Heart left ventricle (tissue), 13 donors: ENCODE data around the gene GSK3B.
"Not testable (repeated sequence)": the region's sequence is repeated elsewhere in the genome, so short reads cannot be mapped to it uniquely, and the experiment has no call there.

Experiments
- POLR2A ChIP-seq, 2 donors: fragments of 450-650 bp; IDR thresholded peaks; one replicate each; pipeline ENCODE4 v1.6.1; 2017; ENCODE audit warnings: antibody characterized with exemption in 2 of 2, mild to moderate bottlenecking in 2 of 2, moderate library complexity in 2 of 2
- TF ChIP-seq, protein P1 (sequence below), 12 donors: fragments of 200-600 bp; sonication (generic) in 4 of 12; IDR thresholded peaks; one replicate each; pipeline versions ENCODE4 v1.5.0 to v1.8.0; 2018 to 2022; ENCODE audit warnings: antibody characterized with exemption in 12 of 12, mild to moderate bottlenecking in 5 of 12
- donor health status: ischemic (EF 13 %, LVEDD 7.1; RV severe dilation, severe dysfunction).
- donor health status: DM: no; HTN: yes; CAD: no.
- donor health status: DM: no; HTN: no; CAD: no.
- donor health status: ischemic (EF 25% LVEDD 6.9; RV normal size, moderate dysfunction).
- donor health status: ischemic (EF 25% LVEDD 5.7; RV mildly dilated, moderate dysfunction).
- donor health status: ischemic (EF 35%, LVEDD 5.7; RV mildly dilated, moderate dysfunction).
- donor health status: nonischemic (EF 11% LVEDD 7.7; RV severe dilation, severe dysfunction).
- donor health status: DM: yes; HTN: yes; CAD: no.
- donor health status: PGD.
- donor health status: ischemic (EF 29% LVEDD 5.4; RV normal size, mild dysfunction).
- donor health status: nonischemic (EF 23%, LVEDD 6.1; RV moderate dilation, normal function).

DNA sequence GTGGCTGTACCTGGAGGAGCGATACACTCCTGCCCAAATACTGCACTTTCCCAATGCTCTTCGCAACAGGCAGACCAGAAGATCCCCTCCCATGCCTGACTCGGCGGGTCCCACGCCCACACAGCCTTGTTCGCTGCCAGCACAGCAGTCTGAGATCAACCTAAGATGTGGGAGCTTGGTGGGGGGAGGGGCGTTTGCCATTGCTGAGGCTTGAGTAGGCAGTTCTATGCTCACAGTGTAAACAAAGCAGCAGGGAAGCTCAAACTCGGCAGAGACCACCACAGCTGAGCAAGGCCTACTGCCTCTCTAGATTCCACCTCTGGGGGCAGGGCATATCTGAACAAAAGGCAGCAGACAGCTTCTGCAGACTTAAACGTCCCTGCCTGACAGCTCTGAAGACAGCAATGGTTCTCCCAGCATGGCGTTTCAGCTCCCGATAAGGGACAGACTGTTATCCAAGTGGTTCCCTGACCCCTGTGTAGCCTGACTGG, 90.2 kb downstream of the GSK3B start:
- TF ChIP-seq, protein P1, sequence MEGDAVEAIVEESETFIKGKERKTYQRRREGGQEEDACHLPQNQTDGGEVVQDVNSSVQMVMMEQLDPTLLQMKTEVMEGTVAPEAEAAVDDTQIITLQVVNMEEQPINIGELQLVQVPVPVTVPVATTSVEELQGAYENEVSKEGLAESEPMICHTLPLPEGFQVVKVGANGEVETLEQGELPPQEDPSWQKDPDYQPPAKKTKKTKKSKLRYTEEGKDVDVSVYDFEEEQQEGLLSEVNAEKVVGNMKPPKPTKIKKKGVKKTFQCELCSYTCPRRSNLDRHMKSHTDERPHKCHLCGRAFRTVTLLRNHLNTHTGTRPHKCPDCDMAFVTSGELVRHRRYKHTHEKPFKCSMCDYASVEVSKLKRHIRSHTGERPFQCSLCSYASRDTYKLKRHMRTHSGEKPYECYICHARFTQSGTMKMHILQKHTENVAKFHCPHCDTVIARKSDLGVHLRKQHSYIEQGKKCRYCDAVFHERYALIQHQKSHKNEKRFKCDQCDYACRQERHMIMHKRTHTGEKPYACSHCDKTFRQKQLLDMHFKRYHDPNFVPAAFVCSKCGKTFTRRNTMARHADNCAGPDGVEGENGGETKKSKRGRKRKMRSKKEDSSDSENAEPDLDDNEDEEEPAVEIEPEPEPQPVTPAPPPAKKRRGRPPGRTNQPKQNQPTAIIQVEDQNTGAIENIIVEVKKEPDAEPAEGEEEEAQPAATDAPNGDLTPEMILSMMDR (IDR thresholded peaks at IDR 0.05): not testable (repeated sequence)
- not testable (repeated sequence) for TF ChIP-seq POLR2A (IDR thresholded peaks at IDR 0.05)
